ENCODE data around the gene MRPL19.

GRCh38 chr2:75646583-75647425 lies at the start of gene MRPL19:
- no peak for TF ChIP-seq NFE2L2 (IDR thresholded peaks at IDR 0.05; ENCODE audit: low read length)
- TF ChIP-seq FOXM1 (CRISPR knock-in tag; IDR thresholded peaks at IDR 0.05), result no peak
- TF ChIP-seq ZNF274 (CRISPR knock-in tag; IDR thresholded peaks at IDR 0.05), result peak; percentile 89
- TF ChIP-seq CTCF (CRISPR knock-in tag; IDR thresholded peaks at IDR 0.05), result no peak; the same call in 1 of the 2 replicates
- TF ChIP-seq UBTF (CRISPR knock-in tag; IDR thresholded peaks at IDR 0.05), result peak; percentile 94
- no peak for TF ChIP-seq SP2 (CRISPR knock-in tag; IDR thresholded peaks at IDR 0.05)

Measured in HepG2 (cell line).